ENCODE measurements around the gene KBTBD12. TPM values are rescaled to one million over a fixed set of nuclear protein-coding genes. Genes with fewer than 3 reads are reported as not detected.

KBTBD12 gene
- polyA plus RNA-seq, 3 donors: 0.96 to 1.5 (median 1.0) TPM

DNA sequence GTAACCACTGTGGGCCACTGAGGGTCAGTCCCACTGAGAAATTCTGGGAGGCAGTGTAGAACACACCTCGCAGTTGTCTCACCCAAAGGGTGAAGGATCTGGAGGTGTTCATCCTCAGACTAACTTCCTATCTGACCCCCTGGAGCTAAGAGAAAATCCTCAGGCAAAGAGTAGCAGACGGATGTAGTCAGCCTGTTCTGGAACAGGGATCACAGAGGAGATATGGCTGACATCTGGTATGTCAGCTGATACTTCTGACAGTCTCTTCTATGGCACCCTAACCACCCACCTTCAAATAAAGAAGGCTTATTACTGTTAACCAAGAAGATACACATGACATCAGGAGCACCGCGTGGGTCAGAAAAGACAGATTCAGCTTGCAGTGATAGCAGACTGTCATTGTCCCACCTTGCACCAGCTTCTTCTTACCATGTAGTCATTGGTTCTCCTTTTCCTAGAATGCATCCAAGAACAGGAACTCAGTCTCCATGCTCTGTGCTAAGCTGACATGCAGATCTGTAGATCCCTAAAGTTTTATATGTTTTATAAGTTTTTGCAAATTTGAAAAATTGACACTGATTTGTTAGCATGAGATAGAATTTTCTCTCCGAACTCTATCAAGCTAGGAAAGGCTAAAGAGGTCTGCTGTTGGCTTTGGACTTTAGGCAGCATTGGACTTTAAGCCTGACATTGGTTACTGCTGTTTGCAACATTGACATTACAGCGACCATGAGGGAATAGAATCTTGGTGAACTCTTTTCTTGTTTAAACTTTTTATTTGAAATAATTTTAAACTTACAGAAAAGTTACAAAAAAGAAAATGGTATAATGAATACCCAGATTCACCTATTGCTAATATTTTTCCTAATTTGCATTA lies 60.4 kb downstream of the KBTBD12 start:
- DNase-seq (ENCODE audit: extremely low read depth in 1 of 11, low read depth in 9 of 11, low spot score in 4 of 11): no peak

DNA sequence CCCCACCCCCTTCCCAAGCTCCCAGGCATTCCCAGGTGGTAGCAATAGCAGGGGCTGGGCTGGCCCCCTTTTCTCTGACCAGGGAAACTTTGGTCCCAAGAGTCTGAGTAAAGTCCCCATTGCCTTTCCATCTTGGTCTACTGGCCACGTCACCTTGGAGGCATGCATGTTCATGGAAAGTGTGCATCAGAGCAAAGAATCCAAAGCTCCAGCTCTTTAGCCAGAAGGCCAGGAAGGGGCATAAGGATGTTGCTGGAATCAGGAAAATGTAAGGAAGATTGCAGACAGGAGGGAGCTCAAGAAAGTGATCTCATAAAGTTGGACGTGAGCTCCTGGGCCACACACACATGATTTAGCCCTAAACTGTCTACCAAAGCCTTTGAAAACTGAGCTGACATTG lies 63.6 kb downstream of the KBTBD12 start:
- DNase-seq (ENCODE audit: extremely low read depth in 1 of 11, low read depth in 9 of 11, low spot score in 4 of 11): no peak

DNA sequence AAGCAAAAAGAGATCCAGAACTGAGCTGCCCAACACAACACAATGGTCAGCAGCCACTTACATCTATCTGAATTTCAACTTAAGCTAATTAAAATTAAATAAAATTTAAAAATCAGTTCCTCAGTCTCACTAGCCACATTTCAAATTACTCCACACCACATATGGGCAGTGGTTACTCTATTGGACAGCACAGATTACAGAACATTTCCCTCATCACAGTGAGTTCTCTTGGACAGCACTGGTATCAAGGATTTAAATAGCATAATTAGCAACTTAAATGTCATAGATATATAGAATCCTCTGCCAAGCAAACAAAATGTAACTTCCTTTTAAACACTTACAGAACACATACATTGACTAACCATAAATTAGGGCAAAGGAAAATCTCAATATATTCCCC lies 64.4 kb downstream of the KBTBD12 start:
- no peak for DNase-seq (ENCODE audit: extremely low read depth in 1 of 11, low read depth in 9 of 11, low spot score in 4 of 11)

- no peak for DNase-seq (ENCODE audit: extremely low read depth in 1 of 11, low read depth in 9 of 11, low spot score in 4 of 11)
Observed at GRCh38 chr3:127981097-127981496, 66.1 kb downstream of the KBTBD12 start.

- DNase-seq (ENCODE audit: extremely low read depth in 1 of 11, low read depth in 9 of 11, low spot score in 4 of 11): no peak
Observed at GRCh38 chr3:127982155-127982554, 67.1 kb downstream of the KBTBD12 start.

GRCh38 chr3:127984241-127984975 lies 69.4 kb downstream of the KBTBD12 start:
- DNase-seq (ENCODE audit: extremely low read depth in 1 of 11, low read depth in 9 of 11, low spot score in 4 of 11): no peak

- DNase-seq (ENCODE audit: extremely low read depth in 1 of 11, low read depth in 9 of 11, low spot score in 4 of 11): no peak
Observed at GRCh38 chr3:127985216-127985615, 70.2 kb downstream of the KBTBD12 start.

- no peak for DNase-seq (ENCODE audit: extremely low read depth in 1 of 11, low read depth in 9 of 11, low spot score in 4 of 11)
Observed at GRCh38 chr3:127985655-127986225, 70.7 kb downstream of the KBTBD12 start.

DNA sequence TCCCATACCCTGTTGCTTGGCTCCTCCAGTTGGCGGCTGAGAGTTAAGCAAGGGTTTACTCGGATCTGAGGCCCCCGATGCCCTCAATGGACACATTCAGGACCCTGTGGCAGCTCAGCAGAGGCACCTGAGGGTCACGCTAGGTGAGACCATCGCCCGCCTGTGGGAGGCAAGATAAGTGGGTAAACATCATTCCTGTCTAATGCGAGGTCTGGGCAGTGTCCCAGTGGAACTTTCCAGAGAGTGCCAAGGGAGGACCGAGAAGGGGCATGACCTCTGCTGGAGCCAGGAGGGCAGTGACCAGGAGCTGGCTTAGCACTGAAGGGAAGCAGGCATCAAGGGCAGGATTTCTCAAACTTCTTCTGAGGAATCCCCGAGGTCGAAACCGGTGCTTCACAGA lies 71.8 kb downstream of the KBTBD12 start:
- DNase-seq (ENCODE audit: extremely low read depth in 1 of 11, low read depth in 9 of 11, low spot score in 4 of 11): no peak

DNA sequence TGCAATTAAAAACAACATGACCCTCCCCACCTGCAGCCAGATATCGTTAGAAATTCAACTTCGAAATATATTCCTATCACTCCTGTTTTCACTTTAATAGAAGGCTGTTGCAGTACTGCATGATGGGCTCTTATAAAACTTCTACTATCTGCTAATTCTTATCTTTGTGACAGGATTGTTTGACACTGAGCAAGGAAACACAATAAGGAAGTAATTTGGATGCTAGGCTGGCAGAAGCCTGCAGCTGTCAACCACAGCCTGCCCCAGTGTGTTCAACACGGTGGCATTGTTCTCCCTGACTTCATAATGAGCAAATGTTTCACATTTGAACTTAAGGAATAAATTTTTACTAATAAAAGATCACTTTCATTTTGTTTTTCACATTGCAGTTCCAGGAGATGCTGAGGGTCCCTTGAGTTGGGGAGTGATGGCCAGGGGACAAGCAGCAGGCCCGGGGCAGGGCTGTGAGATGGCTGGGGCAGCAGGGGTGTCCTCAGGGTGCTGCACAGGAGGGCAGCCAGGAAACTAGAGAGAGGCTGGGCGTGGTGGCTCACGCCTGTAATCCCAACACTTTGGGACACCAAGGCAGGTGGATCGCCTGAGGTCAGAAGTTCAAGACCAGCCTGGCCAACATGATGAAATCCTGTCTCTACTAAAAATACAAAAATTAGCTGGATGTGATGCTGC lies 72.4 kb downstream of the KBTBD12 start:
- DNase-seq (ENCODE audit: extremely low read depth in 1 of 11, low read depth in 9 of 11, low spot score in 4 of 11): no peak

GRCh38 chr3:127988770-127989557 lies 73.9 kb downstream of the KBTBD12 start:
- no peak for DNase-seq (ENCODE audit: extremely low read depth in 1 of 11, low read depth in 9 of 11, low spot score in 4 of 11)

GRCh38 chr3:127990051-127990450 lies 75.0 kb downstream of the KBTBD12 start:
- DNase-seq (ENCODE audit: extremely low read depth in 1 of 11, low read depth in 9 of 11, low spot score in 4 of 11): no peak

GRCh38 chr3:127990461-127990860 lies 75.4 kb downstream of the KBTBD12 start:
- DNase-seq (ENCODE audit: extremely low read depth in 1 of 11, low read depth in 9 of 11, low spot score in 4 of 11): no peak

DNA sequence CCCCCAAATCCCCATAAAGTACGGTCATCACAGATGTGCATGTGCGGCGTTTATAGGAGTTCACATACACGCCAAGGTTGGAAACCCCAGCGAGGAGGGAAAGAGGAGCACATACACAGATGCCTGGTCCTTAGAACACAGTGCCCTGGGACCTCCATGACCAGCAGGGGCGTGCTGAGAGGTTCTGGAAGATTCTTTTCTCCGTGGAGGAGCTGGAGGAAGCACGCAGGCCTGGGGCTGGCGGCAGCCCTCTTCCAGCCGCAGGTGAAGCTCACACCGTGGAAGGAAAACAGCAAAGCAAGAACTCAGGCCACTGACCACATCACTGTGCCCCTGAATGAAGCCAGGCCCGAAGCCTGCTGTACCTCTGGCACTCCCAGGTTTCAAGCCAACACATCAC lies 76.2 kb downstream of the KBTBD12 start:
- DNase-seq (ENCODE audit: extremely low read depth in 1 of 11, low read depth in 9 of 11, low spot score in 4 of 11): no peak

DNA sequence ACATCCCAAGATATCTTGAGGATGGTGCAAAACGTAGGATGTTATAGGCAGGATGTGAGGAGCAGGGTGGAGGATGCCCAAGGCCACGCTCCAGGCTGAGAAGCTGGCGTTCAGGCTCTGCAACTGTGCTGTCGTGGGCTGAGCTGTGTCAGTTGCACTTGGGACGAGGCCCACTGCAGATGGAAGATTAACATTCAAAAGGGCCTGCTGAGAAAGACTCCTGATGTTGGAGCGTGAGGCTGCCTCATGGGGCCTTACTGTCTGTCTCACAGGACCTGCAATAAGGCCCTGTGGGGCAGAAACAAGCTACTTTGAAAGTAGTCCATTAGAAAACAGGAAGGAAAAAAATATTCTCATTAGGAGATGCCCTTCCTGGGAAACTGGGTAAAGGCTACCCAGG lies 76.6 kb downstream of the KBTBD12 start:
- no peak for DNase-seq (ENCODE audit: extremely low read depth in 1 of 11, low read depth in 9 of 11, low spot score in 4 of 11)

DNA sequence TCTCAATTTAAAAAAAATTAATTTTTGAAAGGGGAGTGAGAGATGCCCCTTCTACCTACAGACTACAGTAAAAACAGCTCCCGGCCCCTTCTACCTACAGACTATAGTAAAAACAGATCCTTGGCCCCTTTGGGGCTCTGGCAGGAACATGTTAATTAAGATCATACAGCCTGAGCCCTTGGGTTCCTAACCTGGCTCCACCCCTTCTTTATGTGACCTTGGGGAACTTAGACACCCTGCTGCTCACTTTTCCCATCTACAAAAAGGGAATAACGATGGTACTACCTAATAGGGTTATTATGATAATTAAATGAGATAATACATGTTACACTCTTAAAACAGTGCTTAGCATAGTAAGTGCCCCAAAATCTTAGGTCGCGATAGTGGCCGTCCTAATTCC lies 77.1 kb downstream of the KBTBD12 start:
- DNase-seq (ENCODE audit: extremely low read depth in 1 of 11, low read depth in 9 of 11, low spot score in 4 of 11): no peak

DNA sequence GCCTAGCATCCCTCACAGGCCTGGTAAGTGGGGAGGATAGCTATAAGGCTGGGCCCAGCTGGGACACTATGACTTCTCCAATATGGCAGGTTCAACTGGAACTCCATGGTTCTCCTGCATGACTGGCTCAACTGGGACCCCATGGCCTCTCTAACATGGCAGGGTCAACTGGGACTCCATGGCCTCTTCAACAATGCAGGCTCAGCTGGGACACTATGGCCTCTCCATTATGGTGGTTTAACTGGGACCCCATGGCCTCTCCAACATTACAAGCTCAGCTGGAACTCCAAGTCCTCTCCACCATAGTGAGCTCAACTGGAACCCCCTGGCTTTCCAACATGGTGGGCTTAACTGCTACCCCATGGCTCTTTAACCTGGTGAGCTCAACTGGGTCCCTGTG lies 79.0 kb downstream of the KBTBD12 start:
- DNase-seq (ENCODE audit: extremely low read depth in 1 of 11, low read depth in 9 of 11, low spot score in 4 of 11): no peak

DNA sequence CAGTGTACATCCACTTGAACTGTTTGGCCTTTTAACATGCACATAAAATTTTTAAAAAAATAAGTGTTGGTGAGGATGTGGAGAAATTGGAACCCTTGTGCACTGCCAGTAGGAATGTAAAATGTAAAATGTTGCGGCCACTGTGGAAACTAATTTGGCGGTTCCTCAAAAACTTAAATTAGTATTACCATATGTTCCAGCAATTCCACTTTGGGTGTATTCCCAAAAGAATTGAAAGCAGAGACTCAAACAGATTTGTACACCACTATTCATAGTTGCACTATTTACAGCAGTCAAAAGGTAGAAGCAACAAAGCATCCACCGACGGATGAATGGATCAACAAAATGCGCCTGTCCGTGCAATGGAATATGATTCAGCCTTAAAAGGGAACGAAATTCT lies 82.0 kb downstream of the KBTBD12 start:
- no peak for DNase-seq (ENCODE audit: extremely low read depth in 1 of 11, low read depth in 9 of 11, low spot score in 4 of 11)

- DNase-seq (ENCODE audit: extremely low read depth in 1 of 11, low read depth in 9 of 11, low spot score in 4 of 11): no peak
Observed at GRCh38 chr3:127997961-127998360, 82.9 kb downstream of the KBTBD12 start.

All from renal cortex interstitium (tissue), 11 donors.